GM23338 (cell line): ENCODE results near the gene HOXA11. TPM values are rescaled to one million over a fixed set of nuclear protein-coding genes. Genes with fewer than 3 reads are reported as not detected.

Experiments used
- ATAC-seq: fragments of 200-7000 bp; cut with Tn5 transposase; 3 replicates; pipeline ENCODE4 v1.9.1; 2020
- DNase-seq: peaks from one replicate; pipeline ENCODE4 v3.0.0-alpha.2; 2015; ENCODE audit warnings: low spot score
- H2AFZ ChIP-seq: fragments of 200-600 bp; sonication (generic); 2 replicates; pipeline ENCODE4 v1.8.0; 2016; ENCODE audit warnings: antibody characterized with exemption, mild to moderate bottlenecking, moderate library complexity
- H3F3A ChIP-seq: fragments of 200-600 bp; sonication (generic); replicated peaks from 2 replicates; pipeline ENCODE4 v1.8.0; 2017; ENCODE audit warnings: antibody characterized with exemption, mixed run types, low read depth
- H3K27ac ChIP-seq: fragments of 200-600 bp; sonication (generic); 2 replicates; pipeline ENCODE4 v1.6.1; 2016; ENCODE audit warnings: low read depth
- H3K27me3 ChIP-seq: fragments of 200-600 bp; sonication (generic); 2 replicates; pipeline ENCODE4 v1.8.0; 2016; ENCODE audit warnings: mild to moderate bottlenecking, mixed run types, moderate library complexity; ENCODE audit not compliant: insufficient read depth
- H3K36me3 ChIP-seq: fragments of 200-600 bp; sonication (generic); 2 replicates; pipeline ENCODE4 v1.8.0; 2016; ENCODE audit warnings: mild to moderate bottlenecking; ENCODE audit not compliant: insufficient read depth
- H3K4me1 ChIP-seq: fragments of 200-600 bp; sonication (generic); 2 replicates; pipeline ENCODE4 v1.8.0; 2016; ENCODE audit warnings: mild to moderate bottlenecking, moderate library complexity; ENCODE audit not compliant: insufficient read depth
- H3K4me2 ChIP-seq: fragments of 200-600 bp; sonication (generic); 2 replicates; pipeline ENCODE4 v1.7.1; 2017; ENCODE audit warnings: mixed run types
- H3K4me3 ChIP-seq: fragments of 200-600 bp; sonication (generic); 2 replicates; pipeline ENCODE4 v1.6.1; 2016; ENCODE audit warnings: mixed run types
- H3K79me2 ChIP-seq: fragments of 200-600 bp; sonication (generic); replicated peaks from 2 replicates; pipeline ENCODE4 v1.8.0; 2017; ENCODE audit warnings: mild to moderate bottlenecking; ENCODE audit not compliant: insufficient read depth
- H3K9me2 ChIP-seq: fragments of 200-600 bp; sonication (generic); 2 replicates; pipeline ENCODE4 v1.8.0; 2017; ENCODE audit not compliant: insufficient read depth
- H4K20me1 ChIP-seq: fragments of 200-600 bp; sonication (generic); replicated peaks from 2 replicates; pipeline ENCODE4 v1.8.0; 2017; ENCODE audit warnings: mild to moderate bottlenecking; ENCODE audit not compliant: insufficient read depth
- H3K27ac Mint-ChIP-seq: 2 replicates; pipeline ENCODE4 v1.8.0; 2020; ENCODE audit warnings: inconsistent platforms, mild to moderate bottlenecking, moderate library complexity, mixed read lengths
- H3K27me3 Mint-ChIP-seq: 3 replicates; pipeline ENCODE4 v1.8.0; 2022; ENCODE audit warnings: low read depth, mild to moderate bottlenecking, moderate library complexity, mixed read lengths, inconsistent platforms; ENCODE audit not compliant: insufficient read depth, poor library complexity
- H3K36me3 Mint-ChIP-seq: 3 replicates; pipeline ENCODE4 v1.8.0; 2021; ENCODE audit warnings: low read depth, mild to moderate bottlenecking, inconsistent platforms, moderate library complexity, mixed read lengths
- H3K4me1 Mint-ChIP-seq: 3 replicates; pipeline ENCODE4 v1.8.0; 2020; ENCODE audit warnings: mild to moderate bottlenecking, inconsistent platforms, mixed read lengths
- H3K4me3 Mint-ChIP-seq: 3 replicates; pipeline ENCODE4 v1.8.0; 2021; ENCODE audit warnings: moderate library complexity, mild to moderate bottlenecking, inconsistent platforms, mixed read lengths
- H3K9me3 Mint-ChIP-seq: 3 replicates; pipeline ENCODE4 v1.8.0; 2020; ENCODE audit warnings: moderate library complexity, mild to moderate bottlenecking, inconsistent platforms, mixed read lengths
- CREB1 ChIP-seq: fragments of 250-450 bp; sonication (Bioruptor Pico); IDR thresholded peaks from 2 replicates; pipeline ENCODE4 v1.5.0; 2020; ENCODE audit warnings: low read depth, mild to moderate bottlenecking, moderate library complexity
- EZH2phosphoT487 ChIP-seq: fragments of 200-600 bp; sonication (generic); IDR thresholded peaks from one replicate; pipeline ENCODE4 v1.8.1; 2018; ENCODE audit warnings: antibody characterized with exemption; ENCODE audit not compliant: unreplicated experiment
- JUNB ChIP-seq: IDR thresholded peaks from one replicate; pipeline ENCODE4 v1.6.1; 2016; ENCODE audit warnings: antibody characterized with exemption; ENCODE audit not compliant: unreplicated experiment
- NANOG ChIP-seq: IDR thresholded peaks from 2 replicates; pipeline ENCODE4 v1.6.1; 2016; ENCODE audit warnings: antibody characterized with exemption, borderline replicate concordance
- POLR2AphosphoS5 ChIP-seq: IDR thresholded peaks from 2 replicates; pipeline ENCODE4 v1.6.1; 2016; ENCODE audit warnings: antibody characterized with exemption, low read depth
- STAT1 ChIP-seq: IDR thresholded peaks from one replicate; pipeline ENCODE4 v1.6.1; 2016; ENCODE audit warnings: antibody characterized with exemption; ENCODE audit not compliant: unreplicated experiment
- ZNF114 ChIP-seq: fragments of 250-450 bp; sonication (Bioruptor Pico); IDR thresholded peaks from 2 replicates; pipeline ENCODE4 v1.5.0; 2020; ENCODE audit warnings: mild to moderate bottlenecking, moderate library complexity
- ZNF331 ChIP-seq: fragments of 250-450 bp; sonication (Bioruptor Pico); IDR thresholded peaks from 2 replicates; pipeline ENCODE4 v1.5.0; 2020; ENCODE audit warnings: low read depth, mild to moderate bottlenecking, moderate library complexity
- ZNF462 ChIP-seq: fragments of 250-450 bp; sonication (Bioruptor Pico); IDR thresholded peaks from 2 replicates; pipeline ENCODE4 v1.5.0; 2020; ENCODE audit warnings: mild to moderate bottlenecking, moderate library complexity
- polyA plus RNA-seq: library from polyadenylated mRNA; unstranded; fragments of >200 nt; fragmentation: Nextera tagmentation; extraction: Ambion mirVana; gene quantifications from 2 replicates; pipeline ENCODE4 v1.2.1, GENCODE V29; 2016
- total RNA-seq: library from RNA; depleted of rRNA; stranded (reverse); fragments of >200 nt; shearing (Covaris generic); gene quantifications from 2 replicates; pipeline ENCODE4 v1.2.3, GENCODE V29; 2014
- TF ChIP-seq, protein P1 (sequence below): IDR thresholded peaks from 2 replicates; pipeline ENCODE4 v1.6.1; 2016; ENCODE audit warnings: antibody characterized with exemption
- TF ChIP-seq, protein P2 (sequence below), 2 experiments: fragments of 200-600 bp in 1 of 2; sonication (generic) in 1 of 2; conservative IDR thresholded peaks; 2 replicates each; pipeline versions ENCODE4 v1.5.1 to v1.6.1; 2016 to 2017; ENCODE audit warnings: antibody characterized with exemption in 2 of 2, low read depth in 2 of 2, mild to moderate bottlenecking in 2 of 2, moderate library complexity in 1 of 2

The HOXA11 gene
- total and polyA plus RNA-seq, 2 experiments from 2014 or later: not detected

- no peak overlapping the region for H3K27ac Mint-ChIP-seq
- peaks cover 98% of the 10 kb centered on the region for H3K27me3 Mint-ChIP-seq
- peaks cover 56% of the 10 kb centered on the region for H3K4me1 ChIP-seq
- H3K4me1 Mint-ChIP-seq: peaks cover 28% of the 10 kb centered on the region
- peaks cover 100% of the 10 kb centered on the region for H3K27me3 ChIP-seq
- no peak overlapping the region for H3K27ac ChIP-seq
- ATAC-seq: no peak
- no peak overlapping the region for H2AFZ ChIP-seq
- no peaks in the 10 kb centered on the region for H3K9me2 ChIP-seq
- H3K79me2 ChIP-seq: no peaks in the 10 kb centered on the region
- no peaks in the 10 kb centered on the region; the same call in 2 of the 3 replicates for H3K36me3 Mint-ChIP-seq
- H3K9me3 Mint-ChIP-seq: no peaks in the 10 kb centered on the region; the same call in 2 of the 3 replicates
- TF ChIP-seq ZNF114 (CRISPR knock-in tag) (no peak), EZH2phosphoT487 (no peak), NANOG (no peak), JUNB (no peak), STAT1 (no peak), CREB1 (CRISPR knock-in tag) (no peak), ZNF331 (CRISPR knock-in tag) (no peak)
- TF ChIP-seq, protein P1, sequence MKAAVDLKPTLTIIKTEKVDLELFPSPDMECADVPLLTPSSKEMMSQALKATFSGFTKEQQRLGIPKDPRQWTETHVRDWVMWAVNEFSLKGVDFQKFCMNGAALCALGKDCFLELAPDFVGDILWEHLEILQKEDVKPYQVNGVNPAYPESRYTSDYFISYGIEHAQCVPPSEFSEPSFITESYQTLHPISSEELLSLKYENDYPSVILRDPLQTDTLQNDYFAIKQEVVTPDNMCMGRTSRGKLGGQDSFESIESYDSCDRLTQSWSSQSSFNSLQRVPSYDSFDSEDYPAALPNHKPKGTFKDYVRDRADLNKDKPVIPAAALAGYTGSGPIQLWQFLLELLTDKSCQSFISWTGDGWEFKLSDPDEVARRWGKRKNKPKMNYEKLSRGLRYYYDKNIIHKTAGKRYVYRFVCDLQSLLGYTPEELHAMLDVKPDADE: no peak
- H3K4me3 ChIP-seq: no peak overlapping the region
- no peak overlapping the region for H3K4me2 ChIP-seq
- H3K36me3 ChIP-seq: no peaks in the 10 kb centered on the region
- no peak overlapping the region for H3K4me3 Mint-ChIP-seq
- H3F3A ChIP-seq: peaks cover 29% of the 10 kb centered on the region
- no peak for DNase-seq
- peaks cover 35% of the 10 kb centered on the region for H4K20me1 ChIP-seq
Measured at GRCh38 chr7:27217951-27218350, 32.9 kb upstream of the HOXA11 start.

- no peak overlapping the region for H3K27ac ChIP-seq
- no peak overlapping the region for H2AFZ ChIP-seq
- Mint-ChIP-seq H3K9me3 (no peaks in the 10 kb centered on the region; the same call in 2 of the 3 replicates), H3K4me1 (peaks cover 29% of the 10 kb centered on the region), H3K36me3 (no peaks in the 10 kb centered on the region), H3K27ac (no peak overlapping the region), H3K4me3 (no peak overlapping the region), H3K27me3 (peaks cover 100% of the 10 kb centered on the region)
- peaks cover 58% of the 10 kb centered on the region for H3K4me1 ChIP-seq
- H3K4me2 ChIP-seq: 0 out of 2 replicates have a peak overlapping the region, but pooled peaks have one; percentile 64
- H3K79me2 ChIP-seq: no peaks in the 10 kb centered on the region
- peaks cover 34% of the 10 kb centered on the region for H3F3A ChIP-seq
- no peaks in the 10 kb centered on the region for H3K36me3 ChIP-seq
- H3K27me3 ChIP-seq: peaks cover 100% of the 10 kb centered on the region
- ATAC-seq: no peak
- peaks cover 44% of the 10 kb centered on the region for H4K20me1 ChIP-seq
- DNase-seq: no peak
- H3K9me2 ChIP-seq: no peaks in the 10 kb centered on the region
- H3K4me3 ChIP-seq: no peak overlapping the region
- TF ChIP-seq STAT1 (no peak), NANOG (no peak), POLR2AphosphoS5 (no peak), ZNF331 (CRISPR knock-in tag) (no peak), CREB1 (CRISPR knock-in tag) (no peak), JUNB (no peak), EZH2phosphoT487 (no peak), ZNF462 (CRISPR knock-in tag) (no peak), ZNF114 (CRISPR knock-in tag) (no peak)
- TF ChIP-seq, protein P2, sequence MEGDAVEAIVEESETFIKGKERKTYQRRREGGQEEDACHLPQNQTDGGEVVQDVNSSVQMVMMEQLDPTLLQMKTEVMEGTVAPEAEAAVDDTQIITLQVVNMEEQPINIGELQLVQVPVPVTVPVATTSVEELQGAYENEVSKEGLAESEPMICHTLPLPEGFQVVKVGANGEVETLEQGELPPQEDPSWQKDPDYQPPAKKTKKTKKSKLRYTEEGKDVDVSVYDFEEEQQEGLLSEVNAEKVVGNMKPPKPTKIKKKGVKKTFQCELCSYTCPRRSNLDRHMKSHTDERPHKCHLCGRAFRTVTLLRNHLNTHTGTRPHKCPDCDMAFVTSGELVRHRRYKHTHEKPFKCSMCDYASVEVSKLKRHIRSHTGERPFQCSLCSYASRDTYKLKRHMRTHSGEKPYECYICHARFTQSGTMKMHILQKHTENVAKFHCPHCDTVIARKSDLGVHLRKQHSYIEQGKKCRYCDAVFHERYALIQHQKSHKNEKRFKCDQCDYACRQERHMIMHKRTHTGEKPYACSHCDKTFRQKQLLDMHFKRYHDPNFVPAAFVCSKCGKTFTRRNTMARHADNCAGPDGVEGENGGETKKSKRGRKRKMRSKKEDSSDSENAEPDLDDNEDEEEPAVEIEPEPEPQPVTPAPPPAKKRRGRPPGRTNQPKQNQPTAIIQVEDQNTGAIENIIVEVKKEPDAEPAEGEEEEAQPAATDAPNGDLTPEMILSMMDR (conservative IDR thresholded peaks at IDR 0.05; ENCODE audit: low read depth in 2 of 2): no peak
Measured at GRCh38 chr7:27215356-27215755, 30.3 kb upstream of the HOXA11 start.
